Activated CD4-positive, alpha-beta T cell treated with anti-CD3 and anti-CD28 coated beads, Interleukin-2, amount 10 ng/mL, durations not matched to agents 7 days and 5 days (primary cell): Measurements from ENCODE around the gene SMC6. TPM values are rescaled to one million over a fixed set of nuclear protein-coding genes. Genes with fewer than 3 reads are reported as not detected.

Experiments used
- CTCF ChIA-PET: fragments of 350-600 bp; sonication (Branson Sonifier 250); formaldehyde crosslinking; loops from one replicate; lab custom pipeline; 2021; ENCODE audit warnings: antibody characterized with exemption; lab: Charles Lee
- POLR2A ChIA-PET: fragments of 350-600 bp; sonication (Branson Sonifier 250); formaldehyde crosslinking; loops from one replicate; lab custom pipeline; 2021; ENCODE audit warnings: antibody characterized with exemption; lab: Charles Lee
- DNase-seq: peaks from one replicate; pipeline ENCODE4 v3.0.0-alpha.2; 2020
- H3K27ac Mint-ChIP-seq: one replicate; pipeline ENCODE4 v1.8.0; 2021; ENCODE audit warnings: mild to moderate bottlenecking, moderate library complexity, mixed read lengths
- H3K27me3 Mint-ChIP-seq: one replicate; pipeline ENCODE4 v1.8.0; 2021; ENCODE audit warnings: mixed read lengths
- H3K36me3 Mint-ChIP-seq: one replicate; pipeline ENCODE4 v1.8.0; 2021; ENCODE audit warnings: low read depth, mixed read lengths
- H3K4me1 Mint-ChIP-seq: one replicate; pipeline ENCODE4 v1.8.0; 2021; ENCODE audit warnings: mixed read lengths
- H3K4me3 Mint-ChIP-seq: one replicate; pipeline ENCODE4 v1.8.0; 2021; ENCODE audit warnings: mild to moderate bottlenecking, moderate library complexity, mixed read lengths
- H3K9me3 Mint-ChIP-seq: one replicate; pipeline ENCODE4 v1.8.0; 2021; ENCODE audit warnings: mixed read lengths
- total RNA-seq, 2 experiments: library from RNA; stranded (reverse); gene quantifications; one replicate each; pipeline ENCODE4 v1.2.3, GENCODE V29; 2021

SMC6 gene
- total RNA-seq, 2 experiments from 2014 or later, result 41.3 to 41.9 TPM

- ChIA-PET CTCF (no interaction called here), POLR2A (no interaction called here)
These were observed 71.3 kb downstream of the SMC6 start for GRCh38 chr2:17682098-17682857.

GRCh38 chr2:17680119-17680518 is 73.5 kb downstream of the SMC6 start:
- H3K4me1 Mint-ChIP-seq, result no peaks in the 10 kb centered on the region
- no peak overlapping the region for H3K4me3 Mint-ChIP-seq
- DNase-seq, result no peak
- H3K9me3 Mint-ChIP-seq, result no peaks in the 10 kb centered on the region
- no peaks in the 10 kb centered on the region for H3K27me3 Mint-ChIP-seq
- CTCF ChIA-PET, result interaction anchor here (1.4 to 1.5 kb wide), 2 partner anchors 10 to 35 kb away, joined by 3 to 6 read pairs; no protein-coding TSS in a partner anchor
- peaks cover 31% of the 10 kb centered on the region for H3K36me3 Mint-ChIP-seq
- POLR2A ChIA-PET, result no interaction called here
- no peak overlapping the region for H3K27ac Mint-ChIP-seq

More at GRCh38 chr2:17682098-17682857, 71.3 kb downstream of the SMC6 start:
- H3K27ac Mint-ChIP-seq, result no peak overlapping the region
- DNase-seq, result no peak
- no peaks in the 10 kb centered on the region for H3K4me1 Mint-ChIP-seq
- H3K4me3 Mint-ChIP-seq, result no peak overlapping the region
- peaks cover 29% of the 10 kb centered on the region for H3K36me3 Mint-ChIP-seq
- H3K9me3 Mint-ChIP-seq, result no peaks in the 10 kb centered on the region
- H3K27me3 Mint-ChIP-seq, result no peaks in the 10 kb centered on the region

- Mint-ChIP-seq H3K9me3 (no peaks in the 10 kb centered on the region), H3K36me3 (peaks cover 24% of the 10 kb centered on the region), H3K27me3 (no peaks in the 10 kb centered on the region), H3K4me1 (no peaks in the 10 kb centered on the region), H3K27ac (no peak overlapping the region), H3K4me3 (no peak overlapping the region)
- ChIA-PET POLR2A (no interaction called here), CTCF (no interaction called here)
- DNase-seq, result no peak
These were observed 78.8 kb downstream of the SMC6 start for GRCh38 chr2:17674817-17675216.

GRCh38 chr2:17672583-17673317 is 80.9 kb downstream of the SMC6 start:
- no peaks in the 10 kb centered on the region for H3K9me3 Mint-ChIP-seq
- H3K4me1 Mint-ChIP-seq, result no peaks in the 10 kb centered on the region
- CTCF ChIA-PET, result interaction anchor here (0.7 to 3.1 kb wide), 2 partner anchors 12 to 983 kb away, joined by 4 to 20 read pairs; no protein-coding TSS in a partner anchor
- no peak overlapping the region for H3K4me3 Mint-ChIP-seq
- no peak for DNase-seq
- POLR2A ChIA-PET, result no interaction called here
- H3K27me3 Mint-ChIP-seq, result no peaks in the 10 kb centered on the region
- H3K27ac Mint-ChIP-seq, result no peak overlapping the region
- H3K36me3 Mint-ChIP-seq, result peaks cover 30% of the 10 kb centered on the region

GRCh38 chr2:17667898-17668297 is 85.7 kb downstream of the SMC6 start:
- Mint-ChIP-seq H3K27me3 (no peaks in the 10 kb centered on the region), H3K4me1 (no peaks in the 10 kb centered on the region), H3K9me3 (no peaks in the 10 kb centered on the region), H3K27ac (no peak overlapping the region), H3K4me3 (no peak overlapping the region), H3K36me3 (peaks cover 24% of the 10 kb centered on the region)
- CTCF ChIA-PET, result interaction anchor here (1.2 kb wide), 1 partner anchor 32 kb away, joined by 3 read pairs; no protein-coding TSS in a partner anchor
- POLR2A ChIA-PET, result no interaction called here
- no peak for DNase-seq

- no peak for DNase-seq
- Mint-ChIP-seq H3K4me1 (peaks cover 4% of the 10 kb centered on the region), H3K4me3 (no peak overlapping the region), H3K27me3 (no peaks in the 10 kb centered on the region), H3K27ac (no peak overlapping the region), H3K36me3 (peaks cover 29% of the 10 kb centered on the region), H3K9me3 (no peaks in the 10 kb centered on the region)
- ChIA-PET CTCF (interaction anchor here (1.0 kb wide), 1 partner anchor 9 kb away, joined by 3 read pairs; no protein-coding TSS in a partner anchor), POLR2A (no interaction called here)
These were observed 89.1 kb downstream of the SMC6 start for GRCh38 chr2:17664534-17664933.

GRCh38 chr2:17662723-17663122 is 90.9 kb downstream of the SMC6 start:
- no peak for DNase-seq
- H3K36me3 Mint-ChIP-seq, result peaks cover 21% of the 10 kb centered on the region
- no peak overlapping the region for H3K27ac Mint-ChIP-seq
- peaks cover 19% of the 10 kb centered on the region for H3K4me1 Mint-ChIP-seq
- POLR2A ChIA-PET, result no interaction called here
- CTCF ChIA-PET, result interaction anchor here (3.1 kb wide), 1 partner anchor 9 kb away, joined by 20 read pairs; no protein-coding TSS in a partner anchor
- no peaks in the 10 kb centered on the region for H3K9me3 Mint-ChIP-seq
- H3K4me3 Mint-ChIP-seq, result no peak overlapping the region
- H3K27me3 Mint-ChIP-seq, result no peaks in the 10 kb centered on the region

- H3K36me3 Mint-ChIP-seq, result peaks cover 21% of the 10 kb centered on the region
These were observed 92.2 kb downstream of the SMC6 start for GRCh38 chr2:17661460-17661859.

GRCh38 chr2:17660219-17660618 is 93.4 kb downstream of the SMC6 start:
- no peak overlapping the region for H3K4me3 Mint-ChIP-seq
- POLR2A ChIA-PET, result no interaction called here
- peaks cover 16% of the 10 kb centered on the region for H3K36me3 Mint-ChIP-seq
- CTCF ChIA-PET, result interaction anchor here (1.8 to 3.1 kb wide), 2 partner anchors 12 to 14 kb away, joined by 7 to 20 read pairs; no protein-coding TSS in a partner anchor
- H3K9me3 Mint-ChIP-seq, result no peaks in the 10 kb centered on the region
- DNase-seq, result no peak
- peaks cover 19% of the 10 kb centered on the region for H3K4me1 Mint-ChIP-seq
- no peak overlapping the region for H3K27ac Mint-ChIP-seq
- no peaks in the 10 kb centered on the region for H3K27me3 Mint-ChIP-seq

More at GRCh38 chr2:17661460-17661859, 92.2 kb downstream of the SMC6 start:
- POLR2A ChIA-PET, result no interaction called here
- no peaks in the 10 kb centered on the region for H3K27me3 Mint-ChIP-seq
- H3K27ac Mint-ChIP-seq, result no peak overlapping the region
- CTCF ChIA-PET, result interaction anchor here (1.8 to 3.1 kb wide), 2 partner anchors 11 to 16 kb away, joined by 7 to 20 read pairs; no protein-coding TSS in a partner anchor
- no peak overlapping the region for H3K4me3 Mint-ChIP-seq
- H3K9me3 Mint-ChIP-seq, result no peaks in the 10 kb centered on the region
- no peak for DNase-seq
- peaks cover 19% of the 10 kb centered on the region for H3K4me1 Mint-ChIP-seq

GRCh38 chr2:17658251-17658843 is 95.3 kb downstream of the SMC6 start:
- Mint-ChIP-seq H3K9me3 (no peaks in the 10 kb centered on the region), H3K27ac (no peak overlapping the region), H3K4me3 (no peak overlapping the region), H3K27me3 (no peaks in the 10 kb centered on the region), H3K4me1 (peaks cover 19% of the 10 kb centered on the region), H3K36me3 (peaks cover 12% of the 10 kb centered on the region)
- DNase-seq, result no peak
- ChIA-PET POLR2A (no interaction called here), CTCF (interaction anchor here (0.7 kb wide), 1 partner anchor 13 kb away, joined by 3 read pairs; no protein-coding TSS in a partner anchor)

GRCh38 chr2:17657759-17658158 is 95.9 kb downstream of the SMC6 start:
- no peak overlapping the region for H3K4me3 Mint-ChIP-seq
- POLR2A ChIA-PET, result no interaction called here
- H3K9me3 Mint-ChIP-seq, result no peaks in the 10 kb centered on the region
- DNase-seq, result no peak
- CTCF ChIA-PET, result no interaction called here
- peaks cover 10% of the 10 kb centered on the region for H3K36me3 Mint-ChIP-seq
- no peaks in the 10 kb centered on the region for H3K27me3 Mint-ChIP-seq
- no peak overlapping the region for H3K27ac Mint-ChIP-seq
- H3K4me1 Mint-ChIP-seq, result peaks cover 19% of the 10 kb centered on the region

- H3K9me3 Mint-ChIP-seq, result no peaks in the 10 kb centered on the region
- no peak overlapping the region for H3K4me3 Mint-ChIP-seq
- no peaks in the 10 kb centered on the region for H3K4me1 Mint-ChIP-seq
- no peak for DNase-seq
- ChIA-PET CTCF (interaction anchor here (0.8 to 1.1 kb wide), 2 partner anchors 12 to 18 kb away, joined by 3 to 4 read pairs; no protein-coding TSS in a partner anchor), POLR2A (interaction anchor here (0.6 kb wide), 1 partner anchor 113 kb away, joined by 3 read pairs; no protein-coding TSS in a partner anchor)
- H3K27me3 Mint-ChIP-seq, result no peaks in the 10 kb centered on the region
- H3K27ac Mint-ChIP-seq, result no peak overlapping the region
- no peaks in the 10 kb centered on the region for H3K36me3 Mint-ChIP-seq
These were observed 100.8 kb downstream of the SMC6 start for GRCh38 chr2:17652681-17653394.
